Liver (tissue), 9 donors: ENCODE data around the gene HNRNPUL1. TPM values are rescaled to one million over a fixed set of nuclear protein-coding genes. Genes with fewer than 3 reads are reported as not detected.

Experiments used
- DNase-seq: peaks from one replicate; pipeline ENCODE4 v3.0.0-alpha.2; 2017; ENCODE audit warnings: low spot score
- H3K27ac ChIP-seq, 2 donors: one replicate each; pipeline ENCODE4 v1.7.0; 2013; ENCODE audit warnings: inconsistent platforms in 2 of 2, low read length in 2 of 2, control low read depth in 1 of 2, low read depth in 1 of 2, mild to moderate bottlenecking in 1 of 2
- H3K27me3 ChIP-seq, 4 donors: one replicate each; pipeline versions ENCODE4 v1.6.1 to v1.7.0; 2013; ENCODE audit warnings: low read length in 3 of 4, inconsistent platforms in 1 of 4, mild to moderate bottlenecking in 1 of 4, moderate library complexity in 1 of 4; ENCODE audit not compliant: control insufficient read depth in 4 of 4, insufficient read depth in 4 of 4
- H3K36me3 ChIP-seq, 4 donors: one replicate each; pipeline versions ENCODE4 v1.6.1 to v1.7.0; 2013; ENCODE audit warnings: low read length in 3 of 4, mild to moderate bottlenecking in 3 of 4, low read depth in 1 of 4, moderate library complexity in 1 of 4; ENCODE audit not compliant: control insufficient read depth in 4 of 4, insufficient read depth in 3 of 4
- H3K4me1 ChIP-seq, 4 donors: one replicate each; pipeline versions ENCODE4 v1.6.1 to v1.7.0; 2013; ENCODE audit warnings: low read length in 3 of 4, mild to moderate bottlenecking in 3 of 4, moderate library complexity in 1 of 4; ENCODE audit not compliant: control insufficient read depth in 4 of 4, insufficient read depth in 4 of 4
- H3K4me3 ChIP-seq, 3 donors: one replicate each; pipeline versions ENCODE4 v1.6.1 to v1.7.0; 2013; ENCODE audit warnings: low read length in 3 of 3, control low read depth in 1 of 3, low read depth in 1 of 3, mild to moderate bottlenecking in 1 of 3
- H3K9ac ChIP-seq, 2 donors: one replicate each; pipeline ENCODE4 v1.7.0; 2013; ENCODE audit warnings: low read length in 2 of 2, mild to moderate bottlenecking in 2 of 2, moderate library complexity in 2 of 2, control low read depth in 1 of 2, low read depth in 1 of 2
- H3K9me3 ChIP-seq, 4 donors: one replicate each; pipeline versions ENCODE4 v1.6.1 to v1.7.0; 2013; ENCODE audit warnings: low read length in 3 of 4; ENCODE audit not compliant: control insufficient read depth in 4 of 4
- EGR1 ChIP-seq, 2 donors: IDR thresholded peaks; 2 replicates each; pipeline ENCODE4 v1.6.1; 2016 to 2018; ENCODE audit warnings: antibody characterized with exemption in 2 of 2, low read depth in 2 of 2
- FOXA1 ChIP-seq: IDR thresholded peaks from 2 replicates; pipeline ENCODE4 v1.6.1; 2016; ENCODE audit warnings: antibody characterized with exemption
- FOXA2 ChIP-seq: IDR thresholded peaks from 2 replicates; pipeline ENCODE4 v1.6.1; 2016; ENCODE audit warnings: antibody characterized with exemption
- GABPA ChIP-seq, 2 donors: IDR thresholded peaks in 1 of 2; conservative IDR thresholded peaks in 1 of 2; 2 replicates each; pipeline ENCODE4 v1.6.1; 2016; ENCODE audit warnings: antibody characterized with exemption in 2 of 2, mild to moderate bottlenecking in 1 of 2, moderate library complexity in 1 of 2
- HNF4A ChIP-seq, 2 donors: conservative IDR thresholded peaks; 2 replicates each; pipeline ENCODE4 v1.6.1; 2016; ENCODE audit warnings: antibody characterized with exemption in 2 of 2, mild to moderate bottlenecking in 2 of 2
- HNF4G ChIP-seq: IDR thresholded peaks from 2 replicates; pipeline ENCODE4 v1.6.1; 2016; ENCODE audit warnings: antibody characterized with exemption
- JUND ChIP-seq, 2 donors: IDR thresholded peaks; 2 replicates each; pipeline ENCODE4 v1.6.1; 2016; ENCODE audit warnings: antibody characterized with exemption in 2 of 2
- NR2F2 ChIP-seq: IDR thresholded peaks from 2 replicates; pipeline ENCODE4 v1.6.1; 2016; ENCODE audit warnings: antibody characterized with exemption
- RXRA ChIP-seq, 2 donors: IDR thresholded peaks; 2 replicates each; pipeline ENCODE4 v1.6.1; 2017 to 2018; ENCODE audit warnings: antibody characterized with exemption in 2 of 2, mild to moderate bottlenecking in 1 of 2
- SP1 ChIP-seq: IDR thresholded peaks from 2 replicates; pipeline ENCODE4 v1.6.1; 2018; ENCODE audit warnings: antibody characterized with exemption, mild to moderate bottlenecking
- TAF1 ChIP-seq: conservative IDR thresholded peaks from 2 replicates; pipeline ENCODE4 v1.6.1; 2016; ENCODE audit warnings: antibody characterized with exemption, mild to moderate bottlenecking
- YY1 ChIP-seq: IDR thresholded peaks from 2 replicates; pipeline ENCODE4 v1.6.1; 2016; ENCODE audit warnings: antibody characterized with exemption, mild to moderate bottlenecking
- WGBS: extraction: QIAGEN DNeasy Blood & Tissue Kit; methylation state at CpG from one replicate; pipeline ENCODE4 v1.1.7; 2013; 5-methylcytosine and 5-hydroxymethylcytosine counted together
- polyA plus RNA-seq, 2 donors: library from polyadenylated mRNA; stranded (reverse) in 1 of 2; unstranded in 1 of 2; fragments of 200-250 nt in 1 of 2; fragments of >200 nt in 1 of 2; fragmentation: Nextera tagmentation in 1 of 2; extraction: Ambion mirVana in 1 of 2; gene quantifications; one replicate each; pipeline versions ENCODE4 v1.2.1 to v1.2.3, GENCODE V29; 2013 to 2015
- total RNA-seq, 2 donors: library from RNA; depleted of rRNA; stranded (reverse); fragments of >200 nt; gene quantifications; one replicate each; pipeline ENCODE4 v1.2.3, GENCODE V29; 2014
- TF ChIP-seq, protein P1 (sequence below): fragments of 150-350 bp; IDR thresholded peaks from 2 replicates; pipeline ENCODE4 v1.5.1; 2017; ENCODE audit warnings: improper control_type of control experiment, low read depth, low read length; ENCODE audit not compliant: missing input control
- TF ChIP-seq, protein P2 (sequence below): IDR thresholded peaks from 2 replicates; pipeline ENCODE4 v1.6.1; 2016; ENCODE audit warnings: antibody characterized with exemption
- TF ChIP-seq, protein P3 (sequence below): IDR thresholded peaks from 2 replicates; pipeline ENCODE4 v1.6.1; 2016; ENCODE audit warnings: antibody characterized with exemption, mild to moderate bottlenecking
- TF ChIP-seq, protein P4 (sequence below): IDR thresholded peaks from 2 replicates; pipeline ENCODE4 v1.6.1; 2016; ENCODE audit warnings: antibody characterized with exemption
- donor health status: healthy.
- donor health status: healthy.
- donor health status: healthy.
- donor health status: healthy.
- donor health status: healthy.

The HNRNPUL1 gene
- total and polyA plus RNA-seq, 4 donors = 34.9 to 80.2 (median 45.7) TPM

DNA sequence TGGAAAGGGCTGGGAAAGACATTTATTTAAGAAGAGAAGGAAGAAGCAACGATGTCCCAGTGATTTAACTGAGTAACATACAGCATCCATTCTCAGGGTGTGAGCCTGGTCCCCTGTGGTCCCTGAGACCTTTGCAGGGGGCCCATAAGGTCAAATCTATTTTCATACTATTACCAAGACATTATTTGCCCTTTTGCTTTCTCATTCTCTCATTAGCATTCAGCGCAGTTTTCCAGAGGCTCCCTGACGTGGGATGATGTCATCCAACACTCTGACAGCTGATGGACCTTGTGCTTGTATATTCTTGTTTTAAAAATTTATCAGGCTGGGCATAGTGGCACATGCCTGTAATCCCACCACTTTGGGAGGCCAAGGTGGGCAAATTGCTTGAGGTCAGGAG, 18.3 kb upstream of the HNRNPUL1 start:
- no peaks in the 10 kb centered on the region for H3K9me3 ChIP-seq
- WGBS = 90% methylated on average over 3 of the region's 3 CpGs
- no peak overlapping the region for H3K9ac ChIP-seq
- no peak overlapping the region for H3K27ac ChIP-seq
- no peak for DNase-seq
- no peak overlapping the region for H3K4me3 ChIP-seq
- TF ChIP-seq, protein P1, sequence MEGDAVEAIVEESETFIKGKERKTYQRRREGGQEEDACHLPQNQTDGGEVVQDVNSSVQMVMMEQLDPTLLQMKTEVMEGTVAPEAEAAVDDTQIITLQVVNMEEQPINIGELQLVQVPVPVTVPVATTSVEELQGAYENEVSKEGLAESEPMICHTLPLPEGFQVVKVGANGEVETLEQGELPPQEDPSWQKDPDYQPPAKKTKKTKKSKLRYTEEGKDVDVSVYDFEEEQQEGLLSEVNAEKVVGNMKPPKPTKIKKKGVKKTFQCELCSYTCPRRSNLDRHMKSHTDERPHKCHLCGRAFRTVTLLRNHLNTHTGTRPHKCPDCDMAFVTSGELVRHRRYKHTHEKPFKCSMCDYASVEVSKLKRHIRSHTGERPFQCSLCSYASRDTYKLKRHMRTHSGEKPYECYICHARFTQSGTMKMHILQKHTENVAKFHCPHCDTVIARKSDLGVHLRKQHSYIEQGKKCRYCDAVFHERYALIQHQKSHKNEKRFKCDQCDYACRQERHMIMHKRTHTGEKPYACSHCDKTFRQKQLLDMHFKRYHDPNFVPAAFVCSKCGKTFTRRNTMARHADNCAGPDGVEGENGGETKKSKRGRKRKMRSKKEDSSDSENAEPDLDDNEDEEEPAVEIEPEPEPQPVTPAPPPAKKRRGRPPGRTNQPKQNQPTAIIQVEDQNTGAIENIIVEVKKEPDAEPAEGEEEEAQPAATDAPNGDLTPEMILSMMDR = no peak
- TF ChIP-seq TAF1 = no peak
- no peak for TF ChIP-seq EGR1 (IDR thresholded peaks at IDR 0.05; ENCODE audit: low read depth in 2 of 2)
- TF ChIP-seq, protein P2, sequence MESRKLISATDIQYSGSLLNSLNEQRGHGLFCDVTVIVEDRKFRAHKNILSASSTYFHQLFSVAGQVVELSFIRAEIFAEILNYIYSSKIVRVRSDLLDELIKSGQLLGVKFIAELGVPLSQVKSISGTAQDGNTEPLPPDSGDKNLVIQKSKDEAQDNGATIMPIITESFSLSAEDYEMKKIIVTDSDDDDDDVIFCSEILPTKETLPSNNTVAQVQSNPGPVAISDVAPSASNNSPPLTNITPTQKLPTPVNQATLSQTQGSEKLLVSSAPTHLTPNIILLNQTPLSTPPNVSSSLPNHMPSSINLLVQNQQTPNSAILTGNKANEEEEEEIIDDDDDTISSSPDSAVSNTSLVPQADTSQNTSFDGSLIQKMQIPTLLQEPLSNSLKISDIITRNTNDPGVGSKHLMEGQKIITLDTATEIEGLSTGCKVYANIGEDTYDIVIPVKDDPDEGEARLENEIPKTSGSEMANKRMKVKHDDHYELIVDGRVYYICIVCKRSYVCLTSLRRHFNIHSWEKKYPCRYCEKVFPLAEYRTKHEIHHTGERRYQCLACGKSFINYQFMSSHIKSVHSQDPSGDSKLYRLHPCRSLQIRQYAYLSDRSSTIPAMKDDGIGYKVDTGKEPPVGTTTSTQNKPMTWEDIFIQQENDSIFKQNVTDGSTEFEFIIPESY = no peak
- no peaks in the 10 kb centered on the region for H3K36me3 ChIP-seq
- no peaks in the 10 kb centered on the region for H3K4me1 ChIP-seq
- H3K27me3 ChIP-seq = no peaks in the 10 kb centered on the region

DNA sequence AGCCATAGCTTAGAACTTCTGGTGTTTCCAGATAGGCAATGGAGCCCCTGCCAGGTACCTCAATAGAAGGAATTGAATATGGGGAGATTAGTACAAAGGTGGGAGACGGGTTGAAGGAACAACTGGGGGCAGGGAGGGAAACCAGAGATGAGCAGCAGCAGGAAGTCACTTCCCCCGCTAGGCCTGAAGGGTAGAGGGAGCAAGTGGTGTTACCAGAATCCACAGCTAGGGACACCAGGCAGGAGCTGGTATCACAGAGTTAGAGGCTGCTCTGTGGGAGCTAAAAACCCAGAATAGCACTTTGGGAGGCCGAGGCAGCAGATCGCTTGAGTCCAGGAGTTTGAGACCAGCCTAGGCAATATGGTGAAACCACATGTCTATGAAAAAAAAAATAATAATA, 15.3 kb upstream of the HNRNPUL1 start:
- Histone ChIP-seq H3K9ac (no peak overlapping the region), H3K36me3 (no peaks in the 10 kb centered on the region), H3K27me3 (no peaks in the 10 kb centered on the region), H3K4me3 (no peak overlapping the region), H3K9me3 (no peaks in the 10 kb centered on the region), H3K4me1 (no peaks in the 10 kb centered on the region), H3K27ac (no peak overlapping the region)
- TF ChIP-seq SP1 (no peak), FOXA1 (no peak), GABPA (IDR thresholded peaks at IDR 0.05 in 1 of 2, conservative IDR thresholded peaks at IDR 0.05 in 1 of 2) (no peak), JUND (IDR thresholded peaks at IDR 0.05) (no peak), YY1 (no peak), RXRA (IDR thresholded peaks at IDR 0.05) (no peak), NR2F2 (no peak), FOXA2 (no peak), EGR1 (IDR thresholded peaks at IDR 0.05; ENCODE audit: low read depth in 2 of 2) (no peak), HNF4G (no peak), HNF4A (conservative IDR thresholded peaks at IDR 0.05) (no peak), TAF1 (no peak)
- TF ChIP-seq, protein P2 = no peak
- TF ChIP-seq, protein P3, sequence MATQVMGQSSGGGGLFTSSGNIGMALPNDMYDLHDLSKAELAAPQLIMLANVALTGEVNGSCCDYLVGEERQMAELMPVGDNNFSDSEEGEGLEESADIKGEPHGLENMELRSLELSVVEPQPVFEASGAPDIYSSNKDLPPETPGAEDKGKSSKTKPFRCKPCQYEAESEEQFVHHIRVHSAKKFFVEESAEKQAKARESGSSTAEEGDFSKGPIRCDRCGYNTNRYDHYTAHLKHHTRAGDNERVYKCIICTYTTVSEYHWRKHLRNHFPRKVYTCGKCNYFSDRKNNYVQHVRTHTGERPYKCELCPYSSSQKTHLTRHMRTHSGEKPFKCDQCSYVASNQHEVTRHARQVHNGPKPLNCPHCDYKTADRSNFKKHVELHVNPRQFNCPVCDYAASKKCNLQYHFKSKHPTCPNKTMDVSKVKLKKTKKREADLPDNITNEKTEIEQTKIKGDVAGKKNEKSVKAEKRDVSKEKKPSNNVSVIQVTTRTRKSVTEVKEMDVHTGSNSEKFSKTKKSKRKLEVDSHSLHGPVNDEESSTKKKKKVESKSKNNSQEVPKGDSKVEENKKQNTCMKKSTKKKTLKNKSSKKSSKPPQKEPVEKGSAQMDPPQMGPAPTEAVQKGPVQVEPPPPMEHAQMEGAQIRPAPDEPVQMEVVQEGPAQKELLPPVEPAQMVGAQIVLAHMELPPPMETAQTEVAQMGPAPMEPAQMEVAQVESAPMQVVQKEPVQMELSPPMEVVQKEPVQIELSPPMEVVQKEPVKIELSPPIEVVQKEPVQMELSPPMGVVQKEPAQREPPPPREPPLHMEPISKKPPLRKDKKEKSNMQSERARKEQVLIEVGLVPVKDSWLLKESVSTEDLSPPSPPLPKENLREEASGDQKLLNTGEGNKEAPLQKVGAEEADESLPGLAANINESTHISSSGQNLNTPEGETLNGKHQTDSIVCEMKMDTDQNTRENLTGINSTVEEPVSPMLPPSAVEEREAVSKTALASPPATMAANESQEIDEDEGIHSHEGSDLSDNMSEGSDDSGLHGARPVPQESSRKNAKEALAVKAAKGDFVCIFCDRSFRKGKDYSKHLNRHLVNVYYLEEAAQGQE = no peak
- TF ChIP-seq, protein P1 = no peak
- TF ChIP-seq, protein P4, sequence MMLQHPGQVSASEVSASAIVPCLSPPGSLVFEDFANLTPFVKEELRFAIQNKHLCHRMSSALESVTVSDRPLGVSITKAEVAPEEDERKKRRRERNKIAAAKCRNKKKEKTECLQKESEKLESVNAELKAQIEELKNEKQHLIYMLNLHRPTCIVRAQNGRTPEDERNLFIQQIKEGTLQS = no peak
- WGBS = 96% methylated on average over 4 of the region's 4 CpGs
- no peak for DNase-seq
